Activated CD4-positive, alpha-beta T cell treated with anti-CD3 and anti-CD28 coated beads, Interleukin-10, Interleukin-2, amounts not matched to agents 100 ng/mL and 50 ng/mL, durations not matched to agents 16 hours and 8 hours (primary cell): ENCODE results near the gene USP34.
A peak's percentile ranks its signal among the peaks of the same experiment; 100 is the strongest.
"Not testable (repeated sequence)": the region's sequence is repeated elsewhere in the genome, so short reads cannot be mapped to it uniquely, and the experiment has no call there.

Experiments
- DNase-seq: peaks from one replicate; pipeline ENCODE4 v3.0.0-alpha.2; 2020

Gene USP34

GRCh38 chr2:61456746-61457420 is 14.0 kb downstream of the USP34 start:
- DNase-seq, result no peak

DNA sequence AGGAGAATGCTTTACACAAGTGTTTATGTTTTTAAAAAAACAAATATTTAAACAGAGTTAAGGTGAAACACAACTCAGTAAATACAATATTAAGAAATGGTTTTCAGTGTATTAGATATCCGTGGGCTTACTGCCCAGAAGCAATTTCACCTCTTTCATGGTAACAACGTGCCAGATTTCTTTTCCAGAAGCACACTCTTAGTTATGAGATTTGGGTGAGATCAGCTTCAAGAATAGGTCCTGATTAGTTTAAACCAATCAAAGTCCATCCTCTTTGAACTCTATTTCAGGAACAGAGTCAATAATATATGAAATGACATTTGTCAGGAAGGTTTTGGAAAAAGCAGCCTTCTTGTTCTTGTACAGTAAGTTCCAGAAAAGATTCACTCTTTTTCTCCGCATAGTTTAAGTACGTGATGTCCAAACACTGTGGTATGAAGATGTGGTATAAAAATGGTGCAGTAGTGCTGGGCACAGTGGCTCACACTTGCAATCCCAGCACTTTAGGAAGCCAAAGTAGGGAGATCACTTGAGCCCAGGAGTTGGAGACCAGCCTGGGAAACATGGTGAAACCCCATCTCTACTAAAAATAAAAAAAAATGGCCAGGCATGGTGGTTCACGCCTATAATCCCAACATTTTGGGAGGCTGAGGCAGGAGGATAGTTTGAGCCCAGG is 14.7 kb downstream of the USP34 start:
- DNase-seq, result no peak

DNA sequence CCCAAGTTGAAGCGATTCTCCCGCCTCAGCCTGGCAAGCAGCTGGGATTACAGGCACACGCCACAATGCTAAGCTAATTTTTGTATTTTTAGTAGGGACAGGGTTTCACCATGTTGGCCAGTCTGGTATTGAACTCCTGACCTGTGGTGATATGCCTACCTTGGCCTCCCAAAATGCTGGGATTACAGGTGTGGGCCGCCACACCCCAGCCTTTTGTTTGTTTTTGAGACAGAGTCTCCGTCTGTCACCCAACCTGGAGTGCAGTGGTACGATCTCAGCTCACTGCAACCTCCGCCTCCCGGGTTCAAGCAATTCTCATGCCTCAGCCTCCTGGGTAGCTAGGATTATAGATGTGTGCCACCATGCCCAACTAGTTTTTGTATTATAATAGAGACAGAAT is 15.9 kb downstream of the USP34 start:
- DNase-seq, result not testable (repeated sequence)

DNA sequence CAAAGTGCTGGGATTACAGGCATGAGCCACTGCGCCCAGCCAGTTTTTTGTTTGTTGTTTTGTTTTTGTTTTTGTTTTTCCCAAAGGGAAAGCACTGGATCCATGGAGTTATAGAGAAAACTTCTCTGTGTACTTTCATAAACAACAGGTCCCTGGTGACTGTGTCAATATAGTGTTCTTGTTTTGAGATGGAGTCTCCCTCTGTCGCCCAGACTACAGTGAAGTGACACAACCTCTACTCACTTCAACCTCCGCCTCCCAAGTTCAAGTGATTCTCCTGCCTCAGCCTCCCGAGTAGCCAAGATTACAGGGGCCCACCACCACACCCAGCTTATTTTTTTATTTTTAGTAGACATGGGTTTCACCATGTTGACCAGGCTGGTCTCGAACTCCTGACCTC is 16.5 kb downstream of the USP34 start:
- DNase-seq, result no peak

DNA sequence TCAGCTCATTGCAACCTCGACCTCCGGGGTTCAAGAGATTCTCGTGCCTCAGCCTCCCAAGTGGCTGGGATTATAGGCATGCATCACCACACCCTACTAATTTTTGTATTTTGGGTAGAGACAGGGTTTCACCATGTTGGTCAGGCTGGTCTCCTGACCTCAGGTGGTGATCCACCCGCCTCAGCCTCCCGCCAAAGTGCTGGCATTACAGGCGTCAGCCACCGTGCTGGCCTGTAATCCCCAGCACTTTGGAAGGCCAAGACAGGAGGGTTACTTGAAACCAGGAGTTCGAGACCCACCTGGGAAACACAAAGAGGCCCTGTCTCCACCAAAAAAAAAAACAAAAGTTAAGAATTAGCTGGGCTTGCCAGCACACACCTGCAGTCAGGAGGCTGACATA is 18.5 kb downstream of the USP34 start:
- no peak for DNase-seq

- no peak for DNase-seq
These were observed 19.7 kb downstream of the USP34 start for GRCh38 chr2:61451178-61451577.

DNA sequence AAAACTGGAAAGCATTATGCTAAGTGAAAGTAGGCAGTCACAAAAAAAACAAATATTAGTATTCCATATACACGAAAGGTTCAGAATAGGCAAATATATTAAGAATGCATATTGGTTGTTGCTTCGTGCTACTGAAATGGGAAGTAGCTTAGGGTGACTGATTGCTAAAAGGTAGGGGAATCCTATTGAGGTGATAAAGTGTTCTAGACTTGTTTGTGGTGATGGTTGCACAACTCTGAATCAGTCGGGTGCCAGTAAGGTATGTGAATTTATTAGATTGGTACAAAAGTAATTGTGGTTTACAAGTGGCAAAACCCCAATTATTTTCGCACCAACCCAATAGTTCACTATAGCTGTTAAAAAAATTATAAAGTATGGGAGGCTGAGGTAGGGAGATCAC is 20.7 kb downstream of the USP34 start:
- DNase-seq, result no peak

- no peak for DNase-seq
These were observed 22.7 kb downstream of the USP34 start for GRCh38 chr2:61448229-61448628.

- not testable (repeated sequence) for DNase-seq
These were observed 23.9 kb downstream of the USP34 start for GRCh38 chr2:61446971-61447370.

DNA sequence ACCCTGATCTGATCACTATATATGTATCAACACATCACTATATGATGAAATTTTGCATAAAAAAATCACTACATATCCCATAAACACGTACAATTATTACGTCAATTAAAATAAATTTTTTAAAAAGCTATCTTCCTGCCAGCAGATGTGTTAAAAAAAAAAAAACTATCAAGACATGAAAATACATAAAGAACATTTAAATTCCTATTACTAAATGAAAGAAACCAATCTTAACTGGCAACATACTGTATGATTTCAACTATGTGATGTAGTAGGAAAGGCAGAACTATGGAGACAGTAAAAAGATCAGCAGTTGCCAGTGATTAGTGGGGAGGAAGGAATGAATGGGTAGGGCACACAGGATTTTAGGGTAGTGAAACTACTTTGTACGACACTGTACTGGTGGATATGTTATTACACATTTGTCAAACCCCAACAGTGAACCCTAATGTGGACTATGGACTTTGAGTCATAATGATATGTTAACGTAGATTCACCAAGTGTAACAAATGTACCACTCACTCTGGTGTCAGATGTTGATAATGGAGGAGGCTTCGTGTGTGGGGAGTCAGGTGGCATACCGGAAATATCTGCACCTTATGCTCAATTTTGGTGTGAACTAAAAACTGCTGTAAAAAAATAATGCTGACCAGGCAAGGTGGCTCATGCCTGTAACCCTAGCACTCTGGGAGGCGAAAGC is 27.4 kb downstream of the USP34 start:
- no peak for DNase-seq

- DNase-seq, result no peak
These were observed 31.5 kb downstream of the USP34 start for GRCh38 chr2:61439241-61440002.

- DNase-seq, result no peak
These were observed 32.2 kb downstream of the USP34 start for GRCh38 chr2:61438670-61439069.

DNA sequence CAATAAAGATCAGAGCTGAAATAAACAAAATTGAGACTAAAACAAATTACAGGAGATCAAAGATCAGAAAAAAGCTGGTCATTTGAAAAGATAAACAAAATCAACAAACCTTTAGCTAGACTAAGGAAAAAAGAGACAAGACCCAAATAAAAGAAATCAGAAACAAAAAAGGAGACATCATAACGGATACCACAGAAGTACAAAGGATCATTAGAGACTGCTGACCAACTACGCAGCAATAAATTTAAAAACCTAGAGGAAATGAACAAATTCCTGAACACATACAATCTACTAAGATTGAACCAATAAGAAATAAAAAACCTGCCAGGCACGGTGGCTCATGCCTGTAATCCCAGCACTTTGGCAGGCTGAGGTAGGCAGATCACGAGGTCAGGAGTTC is 33.7 kb downstream of the USP34 start:
- DNase-seq, result no peak

- no peak for DNase-seq
These were observed 34.8 kb downstream of the USP34 start for GRCh38 chr2:61436092-61436491.

- no peak for DNase-seq
These were observed 35.6 kb downstream of the USP34 start for GRCh38 chr2:61435291-61435690.

DNA sequence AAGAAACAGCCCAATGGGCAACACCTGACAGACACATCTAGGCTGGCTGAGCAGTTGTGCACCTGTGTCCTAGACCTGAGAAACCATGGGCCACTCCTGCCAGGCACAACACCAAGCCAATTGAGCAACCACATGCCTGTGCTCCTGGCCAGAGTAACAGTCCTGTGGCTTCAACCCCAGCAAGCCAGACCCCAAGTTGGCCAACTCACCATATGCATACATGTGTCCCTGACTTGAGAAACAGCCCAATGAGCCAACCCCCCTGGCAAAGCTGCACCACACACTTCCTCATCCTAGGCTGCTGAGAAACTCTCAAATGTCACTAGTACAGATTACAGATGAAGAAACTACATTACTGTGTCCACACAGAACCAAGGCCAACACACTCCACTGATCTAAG is 36.6 kb downstream of the USP34 start:
- no peak for DNase-seq

GRCh38 chr2:61433606-61434005 is 37.3 kb downstream of the USP34 start:
- DNase-seq, result no peak

DNA sequence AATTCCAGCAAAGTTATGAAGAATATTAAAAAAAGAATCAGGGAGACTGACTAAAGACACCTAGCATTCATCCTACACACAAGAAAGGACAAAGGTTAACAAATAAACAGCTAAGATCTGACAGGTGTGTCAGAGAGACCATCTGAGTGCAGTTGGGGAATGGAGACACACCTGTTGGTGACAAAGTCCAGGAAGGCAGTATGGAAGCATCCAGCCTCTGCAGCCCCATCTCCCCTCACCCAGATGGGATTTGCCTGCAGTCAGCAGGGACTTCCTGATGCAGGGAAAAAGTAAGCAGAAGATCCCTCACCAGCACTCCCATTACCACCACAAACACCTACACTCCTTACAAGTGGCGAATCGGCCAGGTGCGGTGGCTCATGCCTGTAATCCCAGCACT is 37.9 kb downstream of the USP34 start:
- DNase-seq, result no peak

- no peak for DNase-seq
These were observed 39.5 kb downstream of the USP34 start for GRCh38 chr2:61431345-61431744.

DNA sequence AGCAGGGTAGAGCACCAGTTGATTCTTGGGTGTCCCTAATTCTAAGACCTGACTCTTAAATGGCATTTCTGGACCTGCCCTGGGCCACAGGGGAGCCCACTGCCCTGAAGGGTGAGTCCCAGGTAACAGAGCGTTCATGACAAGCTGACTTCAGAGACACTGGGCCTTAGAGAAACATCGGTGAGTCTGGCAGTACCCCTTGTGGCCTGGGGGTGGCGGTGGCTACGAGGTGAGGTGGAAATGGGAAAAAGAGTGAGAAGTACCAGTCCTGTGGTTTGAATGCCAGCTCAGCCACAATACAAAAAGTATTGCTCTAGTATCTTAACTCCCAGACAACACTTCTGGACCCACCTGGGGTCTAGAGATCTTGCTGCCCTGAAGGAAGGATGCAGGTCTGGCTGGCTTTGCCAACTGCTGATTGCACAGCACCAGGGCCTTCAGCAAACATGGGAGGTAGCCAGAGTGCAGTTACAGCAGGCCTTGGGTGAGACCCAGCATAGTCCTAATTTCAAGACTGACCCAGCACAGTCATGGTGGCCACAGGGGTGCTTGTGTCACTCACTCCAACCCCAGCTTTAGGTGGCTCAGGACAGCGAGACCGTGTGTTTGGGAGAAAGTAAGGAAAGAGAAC is 44.5 kb downstream of the USP34 start:
- DNase-seq, result peak; percentile 75

GRCh38 chr2:61425605-61426155 is 45.2 kb downstream of the USP34 start:
- DNase-seq, result peak; percentile 16

- no peak for DNase-seq
These were observed 47.2 kb downstream of the USP34 start for GRCh38 chr2:61423714-61424113.

DNA sequence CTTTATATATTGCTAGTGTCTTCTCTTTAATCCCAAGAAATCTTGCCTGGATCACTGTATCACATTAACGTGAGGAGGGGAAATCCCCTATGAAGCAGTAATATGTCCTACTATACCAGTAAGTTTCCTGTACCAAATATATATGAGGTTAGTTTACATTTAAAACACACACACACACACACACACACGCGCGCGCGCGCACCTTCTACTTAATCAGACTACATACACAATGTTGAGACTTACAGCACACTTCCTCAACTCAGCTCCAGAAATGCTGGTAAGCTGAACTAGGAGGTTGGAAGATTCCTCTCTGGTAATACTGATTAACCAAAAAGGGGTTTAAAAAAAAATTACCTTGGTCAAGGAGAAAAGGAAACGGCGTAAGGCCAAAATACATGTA is 49.3 kb downstream of the USP34 start:
- DNase-seq, result no peak
